Endothelial cell (in vitro differentiated cells): ENCODE measurements around the gene LHFPL3. TPM values are rescaled to one million over a fixed set of nuclear protein-coding genes. Genes with fewer than 3 reads are reported as not detected.

Source experiments
- DNase-seq: peaks from one replicate; pipeline ENCODE4 v3.0.0; 2021; ENCODE audit warnings: low spot score
- H3K27ac Mint-ChIP-seq: one replicate; pipeline ENCODE4 v1.8.0; 2021; ENCODE audit warnings: mixed read lengths, inconsistent platforms; ENCODE audit not compliant: unreplicated experiment
- H3K27me3 Mint-ChIP-seq: one replicate; pipeline ENCODE4 v1.8.0; 2021; ENCODE audit warnings: mild to moderate bottlenecking, moderate library complexity, mixed read lengths, inconsistent platforms; ENCODE audit not compliant: unreplicated experiment
- H3K36me3 Mint-ChIP-seq: one replicate; pipeline ENCODE4 v1.8.0; 2021; ENCODE audit warnings: mild to moderate bottlenecking, low read depth, mixed read lengths, inconsistent platforms; ENCODE audit not compliant: unreplicated experiment
- H3K4me1 Mint-ChIP-seq: one replicate; pipeline ENCODE4 v1.8.0; 2021; ENCODE audit warnings: mild to moderate bottlenecking, mixed read lengths, inconsistent platforms; ENCODE audit not compliant: unreplicated experiment
- H3K4me3 Mint-ChIP-seq: one replicate; pipeline ENCODE4 v1.8.0; 2021; ENCODE audit warnings: mild to moderate bottlenecking, mixed read lengths, inconsistent platforms; ENCODE audit not compliant: unreplicated experiment
- H3K9me3 Mint-ChIP-seq: one replicate; pipeline ENCODE4 v1.8.0; 2021; ENCODE audit warnings: mixed read lengths, inconsistent platforms; ENCODE audit not compliant: unreplicated experiment
- total RNA-seq: library from RNA; stranded (reverse); fragmentation: NEBNext Ultra II Directional; extraction: Animal tissue kit (Norgen Biotek cat#: 25700); gene quantifications from one replicate; pipeline ENCODE4 v1.2.1, GENCODE V29; 2021; ENCODE audit not compliant: unreplicated experiment
- TF ChIP-seq, protein P1 (sequence below): fragments of 200-600 bp; sonication (generic); IDR thresholded peaks from one replicate; pipeline ENCODE4 v1.5.0; 2021; ENCODE audit warnings: antibody characterized with exemption; ENCODE audit not compliant: unreplicated experiment

LHFPL3 gene
- total RNA-seq, 1 donor from 2014 or later, result not detected

DNA sequence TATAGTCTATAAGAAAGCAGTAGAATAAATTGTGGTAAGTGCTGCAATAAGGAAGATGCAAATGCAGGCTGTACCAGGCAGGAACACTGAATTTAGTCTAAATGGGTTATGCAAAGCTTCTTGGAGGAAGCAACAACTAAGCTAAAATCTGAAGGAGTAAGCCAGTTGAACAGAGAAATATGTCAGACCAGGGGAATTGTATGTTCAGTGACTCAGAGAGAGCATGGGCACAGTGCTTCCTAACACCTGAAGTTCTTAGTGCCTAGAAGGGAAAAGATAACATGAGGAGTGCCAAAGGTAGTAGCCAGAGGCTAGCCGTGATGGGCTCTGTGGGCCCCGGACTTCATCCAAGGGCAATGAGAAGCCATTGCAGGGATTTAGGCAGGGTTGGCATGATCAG is 481.5 kb downstream of the LHFPL3 start:
- Mint-ChIP-seq H3K27me3 (peaks cover 2% of the 10 kb centered on the region), H3K27ac (no peak overlapping the region), H3K4me3 (no peak overlapping the region), H3K9me3 (no peaks in the 10 kb centered on the region), H3K4me1 (no peaks in the 10 kb centered on the region), H3K36me3 (no peaks in the 10 kb centered on the region)
- TF ChIP-seq, protein P1, sequence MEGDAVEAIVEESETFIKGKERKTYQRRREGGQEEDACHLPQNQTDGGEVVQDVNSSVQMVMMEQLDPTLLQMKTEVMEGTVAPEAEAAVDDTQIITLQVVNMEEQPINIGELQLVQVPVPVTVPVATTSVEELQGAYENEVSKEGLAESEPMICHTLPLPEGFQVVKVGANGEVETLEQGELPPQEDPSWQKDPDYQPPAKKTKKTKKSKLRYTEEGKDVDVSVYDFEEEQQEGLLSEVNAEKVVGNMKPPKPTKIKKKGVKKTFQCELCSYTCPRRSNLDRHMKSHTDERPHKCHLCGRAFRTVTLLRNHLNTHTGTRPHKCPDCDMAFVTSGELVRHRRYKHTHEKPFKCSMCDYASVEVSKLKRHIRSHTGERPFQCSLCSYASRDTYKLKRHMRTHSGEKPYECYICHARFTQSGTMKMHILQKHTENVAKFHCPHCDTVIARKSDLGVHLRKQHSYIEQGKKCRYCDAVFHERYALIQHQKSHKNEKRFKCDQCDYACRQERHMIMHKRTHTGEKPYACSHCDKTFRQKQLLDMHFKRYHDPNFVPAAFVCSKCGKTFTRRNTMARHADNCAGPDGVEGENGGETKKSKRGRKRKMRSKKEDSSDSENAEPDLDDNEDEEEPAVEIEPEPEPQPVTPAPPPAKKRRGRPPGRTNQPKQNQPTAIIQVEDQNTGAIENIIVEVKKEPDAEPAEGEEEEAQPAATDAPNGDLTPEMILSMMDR, result no peak
- no peak for DNase-seq

DNA sequence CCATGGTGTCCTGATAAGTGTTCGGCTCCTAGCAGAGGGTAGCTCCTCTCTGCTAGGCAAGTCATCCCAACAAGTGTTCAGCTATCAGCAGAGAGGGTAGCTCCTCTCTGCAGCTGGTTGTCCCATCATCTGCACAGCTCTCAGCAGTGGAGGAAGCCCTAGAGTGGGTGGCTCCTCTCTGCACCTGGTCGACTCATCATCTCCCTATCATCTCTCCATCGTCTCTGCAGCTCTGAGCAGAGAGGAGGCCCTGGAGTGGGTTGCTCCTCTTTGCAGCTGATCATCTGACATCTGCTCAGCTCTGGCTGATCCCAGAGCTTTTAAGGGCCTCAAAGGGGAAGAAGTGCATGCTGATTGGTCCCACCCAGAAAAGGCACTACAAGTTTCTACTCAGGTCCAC is 485.7 kb downstream of the LHFPL3 start:
- H3K27ac Mint-ChIP-seq, result no peak overlapping the region
- no peak for DNase-seq
- peaks cover 2% of the 10 kb centered on the region for H3K27me3 Mint-ChIP-seq
- H3K4me1 Mint-ChIP-seq, result no peaks in the 10 kb centered on the region
- TF ChIP-seq, protein P1, result no peak
- H3K9me3 Mint-ChIP-seq, result no peaks in the 10 kb centered on the region
- no peaks in the 10 kb centered on the region for H3K36me3 Mint-ChIP-seq
- no peak overlapping the region for H3K4me3 Mint-ChIP-seq

DNA sequence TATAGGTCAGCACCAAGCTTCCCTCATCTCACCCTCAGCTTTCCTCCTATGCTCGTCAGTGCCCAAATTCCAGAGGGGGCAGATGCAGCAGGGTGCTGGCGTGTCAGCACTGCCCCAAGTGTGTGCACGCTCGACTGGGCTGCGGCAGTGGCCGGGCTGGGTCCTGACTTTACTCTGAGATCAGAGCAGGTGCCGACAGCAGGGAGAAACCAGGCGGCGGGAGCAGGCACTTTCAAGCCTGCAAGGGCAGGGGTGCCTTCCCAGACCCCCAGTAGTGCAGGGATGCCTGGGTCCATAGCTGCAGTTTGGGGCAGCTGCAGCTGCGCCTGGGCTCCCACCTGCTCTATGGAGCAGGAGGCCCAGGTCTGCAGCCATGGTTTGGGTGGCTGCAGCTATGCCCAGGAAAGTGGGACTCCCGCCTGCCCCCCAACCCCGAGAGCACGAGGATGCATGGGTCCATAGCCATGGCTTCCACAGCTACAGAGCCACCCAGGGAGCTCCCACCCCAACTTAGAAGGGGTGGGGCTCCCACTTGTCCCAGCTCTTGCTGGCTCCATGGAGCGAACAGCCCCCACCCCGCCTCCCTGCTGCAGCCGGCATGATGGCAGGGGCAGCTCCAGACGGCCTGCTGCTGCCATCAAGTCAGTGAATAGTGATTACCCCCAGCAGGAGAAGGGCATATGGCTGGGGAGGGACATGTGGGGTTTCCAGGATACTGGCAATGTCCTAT is 486.4 kb downstream of the LHFPL3 start:
- no peak for DNase-seq
- H3K9me3 Mint-ChIP-seq, result no peaks in the 10 kb centered on the region

DNA sequence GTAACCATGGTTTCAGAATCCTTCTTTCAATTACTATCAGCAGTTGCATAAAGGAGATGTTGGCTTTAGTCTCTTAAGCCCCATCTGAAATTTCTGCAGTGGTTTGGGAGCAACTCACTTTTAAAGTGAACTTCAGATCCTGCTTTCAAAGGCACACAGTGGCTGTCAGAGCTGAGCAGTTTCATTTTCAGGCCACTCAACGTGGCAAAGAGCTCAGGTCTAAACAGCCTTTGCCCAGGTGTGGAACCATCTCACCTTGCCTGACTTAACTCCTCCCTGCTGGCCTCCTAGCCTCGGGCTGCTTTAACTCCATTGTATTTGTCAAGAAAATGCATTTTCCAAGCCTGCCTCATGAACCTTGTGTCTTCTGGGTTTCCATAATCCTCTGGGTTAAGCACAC is 488.1 kb downstream of the LHFPL3 start:
- Mint-ChIP-seq H3K27me3 (no peaks in the 10 kb centered on the region), H3K4me3 (no peak overlapping the region), H3K4me1 (peaks cover 2% of the 10 kb centered on the region), H3K36me3 (no peaks in the 10 kb centered on the region), H3K27ac (no peak overlapping the region), H3K9me3 (no peaks in the 10 kb centered on the region)
- TF ChIP-seq, protein P1, result no peak
- no peak for DNase-seq

More for the DNA sequence above, 486.4 kb downstream of the LHFPL3 start:
- Mint-ChIP-seq H3K4me3 (no peak overlapping the region), H3K27ac (no peak overlapping the region), H3K27me3 (peaks cover 2% of the 10 kb centered on the region), H3K36me3 (no peaks in the 10 kb centered on the region), H3K4me1 (no peaks in the 10 kb centered on the region)
- TF ChIP-seq, protein P1, result no peak

DNA sequence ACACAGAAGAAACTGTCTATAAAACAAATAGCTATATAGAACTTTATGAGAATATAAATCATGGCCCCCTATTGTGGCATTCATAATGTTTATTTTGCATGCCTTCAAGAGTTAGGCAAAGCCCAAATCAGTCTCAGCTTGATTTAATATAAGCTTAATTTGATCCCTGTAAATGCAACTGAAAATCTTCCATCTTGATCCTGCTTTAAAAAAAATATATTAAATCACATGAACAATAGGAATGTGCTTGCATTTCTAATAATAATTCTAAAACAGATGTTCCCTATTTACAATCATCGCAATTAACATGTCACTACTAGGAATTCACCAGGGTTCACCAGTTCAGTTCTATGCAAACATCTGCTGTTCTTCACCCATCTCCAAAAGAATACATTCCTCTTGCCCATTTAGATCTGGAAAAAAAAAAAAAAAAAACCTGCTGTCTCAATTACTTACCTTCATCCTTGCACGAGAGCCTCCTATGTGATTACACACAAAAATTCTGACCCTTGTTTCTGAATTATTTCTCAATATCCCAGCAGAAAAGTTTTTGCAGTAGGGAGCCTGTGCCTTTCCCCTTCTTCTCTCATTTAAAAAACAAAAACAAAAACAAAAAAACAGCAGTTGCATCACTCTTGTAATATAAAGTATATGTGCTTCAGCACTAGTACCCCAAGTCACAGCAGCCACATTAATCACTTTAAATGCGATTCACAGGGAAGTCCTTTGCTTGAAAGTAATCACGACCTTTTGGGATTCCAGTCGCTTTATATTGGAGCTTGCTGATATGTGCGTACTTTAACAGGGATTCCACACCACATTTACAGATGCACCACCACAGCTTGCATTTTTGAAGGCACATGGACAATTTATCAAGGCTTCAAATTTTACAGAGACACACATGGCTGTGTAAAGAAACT is 490.8 kb downstream of the LHFPL3 start:
- Mint-ChIP-seq H3K4me1 (peaks cover 2% of the 10 kb centered on the region), H3K27me3 (no peaks in the 10 kb centered on the region), H3K36me3 (no peaks in the 10 kb centered on the region), H3K9me3 (no peaks in the 10 kb centered on the region), H3K4me3 (no peak overlapping the region), H3K27ac (no peak overlapping the region)
- TF ChIP-seq, protein P1, result no peak
- DNase-seq, result no peak
